ENCODE data around the gene FHL2. TPM values are rescaled to one million over a fixed set of nuclear protein-coding genes. Genes with fewer than 3 reads are reported as not detected.

FHL2 gene
- total and polyA plus RNA-seq, 2 donors (not counting 1 experiment from before 2014, with no cell fraction given) = not detected

DNA sequence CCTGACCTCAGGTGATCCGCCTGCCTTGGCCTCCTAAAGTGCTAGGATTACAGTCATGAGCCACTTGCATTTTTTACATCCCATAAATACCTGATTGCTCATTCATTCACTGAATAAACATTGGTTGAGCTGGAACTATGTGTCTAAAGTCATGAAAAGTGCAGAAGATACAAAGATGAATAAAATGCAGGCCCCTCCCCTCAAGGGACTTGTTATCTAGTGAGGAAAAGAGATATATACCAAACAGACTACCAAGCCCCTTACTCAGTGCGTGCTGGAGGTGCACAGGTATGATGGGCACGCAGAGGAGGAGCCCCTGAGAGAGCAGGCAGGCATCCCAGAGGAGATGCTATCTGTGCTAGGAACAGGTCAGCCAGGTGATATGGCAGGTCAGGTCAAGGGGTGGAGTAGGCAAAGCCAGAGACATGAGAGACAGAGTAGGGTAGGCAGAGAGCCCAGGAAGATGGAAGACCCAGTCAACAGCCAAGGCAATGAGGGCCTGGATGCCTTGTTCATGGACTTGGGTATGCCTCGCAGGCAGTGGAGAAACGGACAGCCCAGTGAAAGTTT, 7.7 kb downstream of the FHL2 start:
- Mint-ChIP-seq H3K4me1 (no peaks in the 10 kb centered on the region), H3K9me3 (ENCODE audit: insufficient read depth) (peaks cover 4% of the 10 kb centered on the region), H3K27me3 (peaks cover 27% of the 10 kb centered on the region), H3K4me3 (no peak overlapping the region), H3K27ac (no peak overlapping the region)
- DNase-seq (no peak), ATAC-seq (ENCODE audit: low read depth) (no peak)
- Histone ChIP-seq H3K79me2 (ENCODE audit: control insufficient read depth, insufficient read depth, low read length) (no peaks in the 10 kb centered on the region), H3K4me2 (replicated peaks; ENCODE audit: low read depth, low read length, poor library complexity, severe bottlenecking) (no peak overlapping the region), H4K20me1 (ENCODE audit: control insufficient read depth, insufficient read depth, low read length, poor library complexity, severe bottlenecking) (no peaks in the 10 kb centered on the region), H3K27me3 (replicated peaks in 1 of 4; ENCODE audit: control extremely low read depth in 1 of 4, control insufficient read depth in 3 of 4, insufficient read depth in 4 of 4, low read length in 3 of 4) (peaks cover 0 to 8% (median 0%) of the 10 kb centered on the region in 4 experiments), H3K9ac (ENCODE audit: low read length) (no peak overlapping the region), H2AFZ (ENCODE audit: insufficient read depth, low read depth, low read length, poor library complexity, severe bottlenecking) (no peak overlapping the region), H3K4me3 (ENCODE audit: control extremely low read depth in 1 of 5, extremely low read depth in 1 of 5, insufficient read depth in 1 of 5, low read depth in 2 of 5, low read length in 4 of 5) (no peak overlapping the region), H3K27ac (ENCODE audit: low read length in 2 of 2) (no peak overlapping the region), H3K4me1 (ENCODE audit: control insufficient read depth in 2 of 2, insufficient read depth in 2 of 2, low read length in 2 of 2) (no peaks in the 10 kb centered on the region), H3K9me3 (ENCODE audit: control extremely low read depth in 1 of 3, control insufficient read depth in 2 of 3, insufficient read depth in 1 of 3, low read length in 2 of 3) (no peaks in the 10 kb centered on the region), H3K36me3 (replicated peaks in 1 of 2; ENCODE audit: control extremely low read depth in 1 of 2, control insufficient read depth in 1 of 2, extremely low read depth in 1 of 2, insufficient read depth in 2 of 2, low read length in 1 of 2) (no peaks in the 10 kb centered on the region)
- 83% methylated on average over 4 of the region's 5 CpGs for WGBS (ENCODE audit: insufficient coverage)
- ChIA-PET POLR2A (no interaction called here), CTCF (no interaction called here)
- TF ChIP-seq, protein P1, sequence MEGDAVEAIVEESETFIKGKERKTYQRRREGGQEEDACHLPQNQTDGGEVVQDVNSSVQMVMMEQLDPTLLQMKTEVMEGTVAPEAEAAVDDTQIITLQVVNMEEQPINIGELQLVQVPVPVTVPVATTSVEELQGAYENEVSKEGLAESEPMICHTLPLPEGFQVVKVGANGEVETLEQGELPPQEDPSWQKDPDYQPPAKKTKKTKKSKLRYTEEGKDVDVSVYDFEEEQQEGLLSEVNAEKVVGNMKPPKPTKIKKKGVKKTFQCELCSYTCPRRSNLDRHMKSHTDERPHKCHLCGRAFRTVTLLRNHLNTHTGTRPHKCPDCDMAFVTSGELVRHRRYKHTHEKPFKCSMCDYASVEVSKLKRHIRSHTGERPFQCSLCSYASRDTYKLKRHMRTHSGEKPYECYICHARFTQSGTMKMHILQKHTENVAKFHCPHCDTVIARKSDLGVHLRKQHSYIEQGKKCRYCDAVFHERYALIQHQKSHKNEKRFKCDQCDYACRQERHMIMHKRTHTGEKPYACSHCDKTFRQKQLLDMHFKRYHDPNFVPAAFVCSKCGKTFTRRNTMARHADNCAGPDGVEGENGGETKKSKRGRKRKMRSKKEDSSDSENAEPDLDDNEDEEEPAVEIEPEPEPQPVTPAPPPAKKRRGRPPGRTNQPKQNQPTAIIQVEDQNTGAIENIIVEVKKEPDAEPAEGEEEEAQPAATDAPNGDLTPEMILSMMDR (IDR thresholded peaks at IDR 0.05) = no peak
- TF ChIP-seq EZH2 (IDR thresholded peaks at IDR 0.05; ENCODE audit: borderline replicate concordance, insufficient read depth, low read depth, low read length, poor library complexity, severe bottlenecking) = no peak
- intact Hi-C loops (cut with micrococcal nuclease) = no loop called here

DNA sequence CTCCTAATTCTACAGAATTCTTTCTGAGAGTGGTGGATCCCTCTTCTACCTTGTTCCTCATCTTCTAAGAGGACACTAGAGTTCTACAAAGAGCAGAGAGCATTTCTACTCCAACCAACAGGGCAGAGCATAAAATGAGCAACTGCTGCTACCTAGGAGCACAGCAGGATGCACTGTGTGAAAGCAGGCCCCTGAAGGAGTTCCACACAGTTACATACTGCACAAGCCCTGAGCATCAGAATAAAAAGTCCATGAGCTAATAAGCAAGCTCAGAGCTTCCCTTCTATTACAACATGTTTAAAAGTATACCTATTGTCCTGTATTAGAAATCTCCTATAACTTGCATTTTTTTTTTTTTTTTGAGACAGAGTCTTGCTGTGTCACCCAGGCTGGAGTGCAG, 8.4 kb downstream of the FHL2 start:
- Mint-ChIP-seq H3K27ac (no peak overlapping the region), H3K4me3 (no peak overlapping the region), H3K9me3 (ENCODE audit: insufficient read depth) (peaks cover 4% of the 10 kb centered on the region), H3K27me3 (peaks cover 20% of the 10 kb centered on the region), H3K4me1 (no peaks in the 10 kb centered on the region)
- Histone ChIP-seq H3K27ac (ENCODE audit: low read length in 2 of 2) (no peak overlapping the region), H3K9me3 (ENCODE audit: control extremely low read depth in 1 of 3, control insufficient read depth in 2 of 3, insufficient read depth in 1 of 3, low read length in 2 of 3) (no peaks in the 10 kb centered on the region), H4K20me1 (ENCODE audit: control insufficient read depth, insufficient read depth, low read length, poor library complexity, severe bottlenecking) (no peaks in the 10 kb centered on the region), H3K9ac (ENCODE audit: low read length) (no peak overlapping the region), H3K79me2 (ENCODE audit: control insufficient read depth, insufficient read depth, low read length) (no peaks in the 10 kb centered on the region), H3K27me3 (replicated peaks in 1 of 4; ENCODE audit: control extremely low read depth in 1 of 4, control insufficient read depth in 3 of 4, insufficient read depth in 4 of 4, low read length in 3 of 4) (peaks cover 0 to 1% (median 0%) of the 10 kb centered on the region in 4 experiments), H3K4me1 (ENCODE audit: control insufficient read depth in 2 of 2, insufficient read depth in 2 of 2, low read length in 2 of 2) (no peaks in the 10 kb centered on the region), H2AFZ (ENCODE audit: insufficient read depth, low read depth, low read length, poor library complexity, severe bottlenecking) (no peak overlapping the region), H3K36me3 (replicated peaks in 1 of 2; ENCODE audit: control extremely low read depth in 1 of 2, control insufficient read depth in 1 of 2, extremely low read depth in 1 of 2, insufficient read depth in 2 of 2, low read length in 1 of 2) (no peaks in the 10 kb centered on the region), H3K4me2 (replicated peaks; ENCODE audit: low read depth, low read length, poor library complexity, severe bottlenecking) (no peak overlapping the region), H3K4me3 (ENCODE audit: control extremely low read depth in 1 of 5, extremely low read depth in 1 of 5, insufficient read depth in 1 of 5, low read depth in 2 of 5, low read length in 4 of 5) (no peak overlapping the region)
- ChIA-PET POLR2A (no interaction called here), CTCF (no interaction called here)
- ATAC-seq (ENCODE audit: low read depth) = no peak
- intact Hi-C loops (cut with micrococcal nuclease) = no loop called here
- DNase-seq = no peak
- TF ChIP-seq, protein P1 (IDR thresholded peaks at IDR 0.05) = no peak
- no peak for TF ChIP-seq EZH2 (IDR thresholded peaks at IDR 0.05; ENCODE audit: borderline replicate concordance, insufficient read depth, low read depth, low read length, poor library complexity, severe bottlenecking)

All from B cell (primary cell).